Measurements from ENCODE around the gene ANKRD37.
"Not testable (repeated sequence)": the region's sequence is repeated elsewhere in the genome, so short reads cannot be mapped to it uniquely, and the experiment has no call there.

The ANKRD37 gene, protein sequence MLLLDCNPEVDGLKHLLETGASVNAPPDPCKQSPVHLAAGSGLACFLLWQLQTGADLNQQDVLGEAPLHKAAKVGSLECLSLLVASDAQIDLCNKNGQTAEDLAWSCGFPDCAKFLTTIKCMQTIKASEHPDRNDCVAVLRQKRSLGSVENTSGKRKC

DNA sequence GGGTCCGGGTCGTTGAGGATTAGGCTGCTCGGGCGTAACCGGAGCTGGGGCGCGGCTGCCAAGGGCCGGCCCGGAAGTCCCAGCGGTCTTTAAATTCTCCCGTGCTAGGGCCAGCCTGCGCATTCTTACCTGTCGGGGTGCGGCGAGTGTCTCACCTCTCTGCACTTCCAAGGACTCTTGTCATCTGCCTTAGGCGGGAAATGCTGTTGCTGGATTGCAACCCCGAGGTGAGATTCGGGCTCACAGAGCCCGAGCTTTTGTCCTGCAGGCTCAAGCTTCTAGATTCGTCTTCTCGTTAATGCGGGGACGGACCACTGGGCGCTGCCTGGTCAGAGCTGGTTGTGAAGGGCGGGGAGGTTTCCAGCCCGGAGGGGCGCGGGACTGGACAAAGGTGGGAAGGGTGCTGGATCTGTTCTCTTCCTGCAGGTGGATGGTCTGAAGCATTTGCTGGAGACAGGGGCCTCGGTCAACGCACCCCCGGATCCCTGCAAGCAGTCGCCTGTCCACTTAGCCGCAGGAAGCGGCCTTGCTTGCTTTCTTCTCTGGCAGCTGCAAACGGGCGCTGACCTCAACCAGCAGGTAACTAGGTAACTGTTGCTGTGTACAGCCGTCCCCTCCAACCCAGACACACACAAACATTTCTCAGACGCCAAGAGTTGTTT lies at the start of gene ANKRD37:
Gene ANKRD37 (plus strand): TSS at position 118 of the 662 bp plus-strand sequence. CDS start 83 bp downstream, at position 201.
- DNase-seq (ENCODE audit: low read depth in 1 of 2, low spot score in 1 of 2) = no peak

GRCh38 chr4:185346975-185347601 lies 49.6 kb upstream of the ANKRD37 start:
- no peak for DNase-seq (ENCODE audit: low read depth in 1 of 2, low spot score in 1 of 2)

DNA sequence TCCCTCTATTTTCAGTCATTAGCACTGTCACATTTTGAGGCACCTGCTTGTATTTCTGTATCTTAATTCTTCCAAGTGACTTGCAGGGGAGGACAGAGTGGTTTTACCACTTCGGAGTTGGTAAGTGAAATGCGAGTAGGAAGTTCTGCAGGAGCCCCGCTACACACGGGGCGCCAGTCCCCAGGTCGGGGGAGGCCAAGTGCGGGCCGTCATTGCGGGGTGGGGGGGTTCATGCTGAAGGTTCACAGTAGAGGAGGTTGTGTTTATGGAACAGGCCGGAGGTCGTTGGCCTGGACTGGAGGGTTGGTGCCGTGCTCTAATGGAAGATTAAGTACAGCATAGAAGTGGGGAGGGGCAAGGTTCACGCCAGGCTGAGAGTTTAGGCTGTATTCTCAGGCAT lies 45.0 kb upstream of the ANKRD37 start:
- no peak for DNase-seq (ENCODE audit: low read depth in 1 of 2, low spot score in 1 of 2)

GRCh38 chr4:185352202-185352601 lies 44.4 kb upstream of the ANKRD37 start:
- DNase-seq (ENCODE audit: low read depth in 1 of 2, low spot score in 1 of 2) = no peak

DNA sequence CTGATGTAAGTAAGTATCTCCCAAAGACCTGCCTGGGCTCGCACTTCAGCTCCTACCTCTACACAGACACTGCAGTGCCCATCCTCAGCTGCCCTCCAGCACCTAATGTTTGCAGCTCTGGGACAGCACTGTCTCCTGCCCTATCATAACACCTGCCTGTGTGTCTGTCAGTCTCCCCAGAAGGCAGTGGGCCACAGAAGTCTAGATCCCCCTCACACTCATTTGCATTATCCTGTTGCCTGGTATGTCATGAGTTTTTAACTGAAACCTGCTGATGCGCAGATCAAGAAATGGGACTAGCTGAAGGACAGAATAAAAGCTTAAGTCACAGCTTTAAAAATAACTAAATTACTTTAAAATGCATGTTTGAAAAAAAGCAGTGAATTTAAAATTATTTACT lies 43.9 kb upstream of the ANKRD37 start:
- no peak for DNase-seq (ENCODE audit: low read depth in 1 of 2, low spot score in 1 of 2)

GRCh38 chr4:185357211-185357610 lies 39.4 kb upstream of the ANKRD37 start:
- DNase-seq (ENCODE audit: low read depth in 1 of 2, low spot score in 1 of 2) = no peak

GRCh38 chr4:185357733-185358440 lies 38.8 kb upstream of the ANKRD37 start:
- no peak for DNase-seq (ENCODE audit: low read depth in 1 of 2, low spot score in 1 of 2)

DNA sequence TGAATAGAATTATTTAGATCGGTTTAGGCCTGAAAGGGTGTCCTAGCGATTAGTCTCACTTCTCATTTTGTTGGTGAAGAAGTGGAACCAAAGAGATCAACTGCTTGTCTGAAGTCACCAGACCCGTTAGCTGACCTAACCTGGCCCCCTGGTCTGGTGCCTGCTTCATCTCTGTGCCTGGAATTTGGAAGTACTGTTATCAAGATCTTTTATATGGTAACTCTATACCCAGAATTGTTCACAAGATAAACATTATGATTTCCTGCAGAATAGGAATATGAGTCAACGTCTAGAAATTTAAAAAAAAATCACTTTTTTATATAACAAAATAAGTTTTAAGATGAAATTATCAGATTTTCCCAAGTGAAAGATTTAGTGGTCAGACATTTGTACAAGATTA lies 38.1 kb upstream of the ANKRD37 start:
- no peak for DNase-seq (ENCODE audit: low read depth in 1 of 2, low spot score in 1 of 2)

DNA sequence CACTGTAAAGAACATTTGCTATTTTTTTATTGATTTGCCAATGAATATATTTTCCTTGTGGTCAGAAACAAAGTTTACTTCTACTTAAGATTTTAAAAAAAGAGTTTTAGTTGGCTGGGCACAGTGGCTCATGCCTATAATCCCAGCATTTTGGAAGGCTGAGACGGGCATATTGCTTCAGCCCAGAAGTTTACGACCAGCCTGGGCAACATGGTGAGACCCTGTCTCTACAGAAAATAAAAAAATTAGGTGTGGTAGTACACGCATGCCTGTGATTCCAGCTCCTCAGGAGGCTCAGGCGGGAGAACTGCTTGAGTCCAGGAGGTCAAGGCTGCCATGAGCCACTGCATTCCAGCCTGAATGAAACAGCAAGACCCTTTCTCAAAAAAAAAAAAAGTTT lies 37.7 kb upstream of the ANKRD37 start:
- DNase-seq (ENCODE audit: low read depth in 1 of 2, low spot score in 1 of 2) = no peak

- DNase-seq (ENCODE audit: low read depth in 1 of 2, low spot score in 1 of 2) = no peak
These were observed 36.7 kb upstream of the ANKRD37 start for GRCh38 chr4:185359767-185360446.

- DNase-seq (ENCODE audit: low read depth in 1 of 2, low spot score in 1 of 2) = no peak
These were observed 34.8 kb upstream of the ANKRD37 start for GRCh38 chr4:185361872-185362271.

DNA sequence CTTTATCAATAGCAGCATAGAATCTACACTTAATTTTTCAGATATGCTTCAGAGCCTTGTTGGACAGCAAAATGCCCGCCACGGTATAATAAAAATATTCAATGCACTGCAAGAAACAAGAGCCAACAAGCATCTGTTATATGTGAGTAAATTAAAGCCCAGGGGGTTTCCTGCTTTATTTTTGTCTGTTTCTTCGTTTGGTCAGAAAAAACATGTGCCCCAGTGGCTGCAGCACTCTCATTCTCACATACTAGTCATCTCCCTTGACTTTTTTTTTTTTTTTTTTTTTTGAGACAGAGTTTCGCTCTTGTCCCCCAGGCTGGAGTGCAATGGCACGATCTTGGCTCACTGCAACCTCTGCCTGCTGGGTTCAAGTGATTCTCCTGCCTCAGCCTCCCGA lies 34.1 kb upstream of the ANKRD37 start:
- not testable (repeated sequence) for DNase-seq (ENCODE audit: low read depth in 1 of 2, low spot score in 1 of 2)

- no peak for DNase-seq (ENCODE audit: low read depth in 1 of 2, low spot score in 1 of 2)
These were observed 33.4 kb upstream of the ANKRD37 start for GRCh38 chr4:185363251-185363650.

DNA sequence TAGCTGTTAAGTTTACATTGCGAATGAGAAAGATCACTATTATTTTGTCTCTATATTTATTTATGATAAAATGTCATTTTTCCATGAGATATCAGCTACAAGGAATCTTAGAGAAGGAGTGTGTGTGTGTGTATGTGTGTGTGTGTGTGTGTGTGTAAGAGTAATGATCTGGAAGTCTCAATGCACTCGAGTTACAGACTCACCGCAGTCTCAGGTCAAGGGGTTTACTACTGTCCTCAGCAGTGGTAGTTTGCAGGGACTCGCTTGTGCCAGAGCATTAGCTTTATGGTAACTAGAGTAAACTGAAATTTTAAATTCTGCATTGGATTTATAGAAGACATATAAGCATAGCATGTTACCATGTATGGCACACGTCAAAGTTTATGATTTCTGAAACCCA lies 31.8 kb upstream of the ANKRD37 start:
- DNase-seq (ENCODE audit: low read depth in 1 of 2, low spot score in 1 of 2) = no peak

GRCh38 chr4:185369731-185370130 lies 26.9 kb upstream of the ANKRD37 start:
- no peak for DNase-seq (ENCODE audit: low read depth in 1 of 2, low spot score in 1 of 2)

GRCh38 chr4:185370268-185370949 lies 26.2 kb upstream of the ANKRD37 start:
- no peak for DNase-seq (ENCODE audit: low read depth in 1 of 2, low spot score in 1 of 2)

DNA sequence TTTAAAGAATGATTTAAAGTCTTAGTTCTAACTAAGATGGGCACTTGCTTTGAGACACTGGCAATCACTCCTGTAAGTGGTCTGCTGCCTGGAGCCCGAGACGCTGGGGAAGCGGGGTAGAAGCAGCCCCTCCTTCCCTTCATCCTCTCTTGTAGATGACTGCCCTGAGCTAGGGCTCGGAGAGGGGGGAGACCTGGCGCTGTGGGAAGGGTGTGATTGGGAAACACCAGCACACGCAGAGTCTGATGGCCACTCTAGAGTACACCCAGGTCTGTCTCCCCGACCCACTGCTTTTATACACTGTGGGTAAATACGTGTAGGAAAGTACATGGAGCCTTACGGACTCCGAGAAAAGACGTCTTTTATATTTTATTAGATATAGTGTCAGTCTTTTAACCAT lies 24.9 kb upstream of the ANKRD37 start:
- DNase-seq (ENCODE audit: low read depth in 1 of 2, low spot score in 1 of 2) = no peak

GRCh38 chr4:185374027-185374426 lies 22.6 kb upstream of the ANKRD37 start:
- DNase-seq (ENCODE audit: low read depth in 1 of 2, low spot score in 1 of 2) = no peak

DNA sequence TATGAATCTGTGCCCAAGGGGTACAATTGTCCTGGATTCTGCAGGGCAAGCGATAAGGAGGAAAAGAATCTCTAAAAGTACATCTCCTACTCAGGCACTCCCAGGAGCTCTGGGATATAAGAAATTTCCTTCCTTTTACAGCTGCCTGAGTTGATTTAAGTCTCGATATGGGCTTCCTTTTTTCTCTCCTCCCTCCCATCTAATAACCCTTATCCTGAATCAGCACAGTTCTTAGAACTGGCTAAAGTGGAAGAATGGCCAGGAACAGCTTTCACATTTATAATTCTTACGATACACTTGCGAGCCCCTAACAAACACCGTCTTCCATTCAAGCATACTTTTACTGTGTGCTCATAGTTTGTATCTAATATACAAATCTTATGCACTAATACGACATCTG lies 22.1 kb upstream of the ANKRD37 start:
- DNase-seq (ENCODE audit: low read depth in 1 of 2, low spot score in 1 of 2) = no peak

DNA sequence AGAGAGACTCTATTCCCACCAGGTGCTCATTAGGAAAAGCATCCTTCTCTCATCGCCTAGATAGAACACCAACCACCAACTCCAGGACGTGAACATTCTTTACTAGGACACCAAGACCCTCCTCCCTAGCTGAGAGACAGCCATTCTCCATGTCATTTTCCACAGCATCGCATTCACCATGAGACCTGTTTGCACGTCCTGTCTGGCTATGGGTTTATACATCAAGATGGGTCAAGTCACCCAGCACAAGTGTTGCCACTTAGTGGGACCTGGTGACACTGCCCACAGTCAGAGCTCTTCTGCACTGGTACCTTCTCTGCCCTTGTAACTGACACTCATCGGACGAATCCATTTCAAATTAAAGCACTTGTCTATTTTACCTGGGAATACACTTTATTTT lies 18.4 kb upstream of the ANKRD37 start:
- no peak for DNase-seq (ENCODE audit: low read depth in 1 of 2, low spot score in 1 of 2)
